Mesothelial cell of epicardium (in vitro differentiated cells): ENCODE measurements around the gene SYCP2L. TPM values are rescaled to one million over a fixed set of nuclear protein-coding genes. Genes with fewer than 3 reads are reported as not detected.

Source experiments
- DNase-seq, 2 experiments: peaks; one replicate each; pipeline ENCODE4 v3.0.0; 2021; ENCODE audit warnings: low spot score in 2 of 2; ENCODE audit not compliant: unreplicated experiment in 2 of 2
- H3K27ac Mint-ChIP-seq: 2 replicates; pipeline ENCODE4 v1.8.0; 2021; ENCODE audit warnings: mixed read lengths
- H3K27me3 Mint-ChIP-seq: 2 replicates; pipeline ENCODE4 v1.8.0; 2021; ENCODE audit warnings: low read depth, mixed read lengths
- H3K36me3 Mint-ChIP-seq: 2 replicates; pipeline ENCODE4 v1.8.0; 2021; ENCODE audit warnings: mixed read lengths
- H3K4me1 Mint-ChIP-seq: 2 replicates; pipeline ENCODE4 v1.8.0; 2021; ENCODE audit warnings: mixed read lengths
- H3K4me3 Mint-ChIP-seq: 2 replicates; pipeline ENCODE4 v1.8.0; 2021; ENCODE audit warnings: mild to moderate bottlenecking, moderate library complexity, mixed read lengths
- H3K9me3 Mint-ChIP-seq: 2 replicates; pipeline ENCODE4 v1.8.0; 2021; ENCODE audit warnings: mixed read lengths
- total RNA-seq: library from RNA; stranded (reverse); gene quantifications from 3 replicates; pipeline ENCODE4 v1.2.1, GENCODE V29; 2021
- TF ChIP-seq, protein P1 (sequence below): fragments of 200-600 bp; sonication (generic); IDR thresholded peaks from one replicate; pipeline ENCODE4 v1.5.0; 2021; ENCODE audit warnings: antibody characterized with exemption; ENCODE audit not compliant: unreplicated experiment

Gene SYCP2L
- total RNA-seq, 1 donor from 2014 or later: 20.1 TPM

DNA sequence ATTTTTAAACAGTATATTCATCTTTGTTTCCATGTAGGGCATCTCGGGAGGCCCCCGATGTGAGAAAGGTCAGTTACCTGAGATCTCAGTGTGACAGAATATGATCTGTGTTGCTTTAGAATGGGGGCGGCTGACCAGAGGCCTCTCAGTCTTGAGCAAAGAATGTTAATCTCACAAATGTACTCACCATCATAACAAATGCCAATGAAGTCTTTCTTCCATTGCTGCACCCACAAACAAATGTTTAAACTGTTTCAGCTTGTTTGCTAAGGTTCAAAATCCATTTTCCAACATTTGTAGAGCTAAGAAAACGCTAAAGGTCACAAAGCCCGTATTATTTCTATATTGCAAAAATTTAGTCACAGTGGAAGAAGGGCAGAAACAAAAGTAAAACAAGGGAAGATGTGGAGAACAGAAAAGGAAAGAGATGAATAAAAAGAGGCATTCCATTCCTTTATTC lies 125.5 kb downstream of the SYCP2L start:
- no peak overlapping the region for H3K27ac Mint-ChIP-seq
- no peaks in the 10 kb centered on the region for H3K9me3 Mint-ChIP-seq
- no peak overlapping the region for H3K4me3 Mint-ChIP-seq
- peaks cover 31% of the 10 kb centered on the region for H3K4me1 Mint-ChIP-seq
- no peaks in the 10 kb centered on the region for H3K27me3 Mint-ChIP-seq
- no peak for DNase-seq
- H3K36me3 Mint-ChIP-seq: no peaks in the 10 kb centered on the region
- TF ChIP-seq, protein P1, sequence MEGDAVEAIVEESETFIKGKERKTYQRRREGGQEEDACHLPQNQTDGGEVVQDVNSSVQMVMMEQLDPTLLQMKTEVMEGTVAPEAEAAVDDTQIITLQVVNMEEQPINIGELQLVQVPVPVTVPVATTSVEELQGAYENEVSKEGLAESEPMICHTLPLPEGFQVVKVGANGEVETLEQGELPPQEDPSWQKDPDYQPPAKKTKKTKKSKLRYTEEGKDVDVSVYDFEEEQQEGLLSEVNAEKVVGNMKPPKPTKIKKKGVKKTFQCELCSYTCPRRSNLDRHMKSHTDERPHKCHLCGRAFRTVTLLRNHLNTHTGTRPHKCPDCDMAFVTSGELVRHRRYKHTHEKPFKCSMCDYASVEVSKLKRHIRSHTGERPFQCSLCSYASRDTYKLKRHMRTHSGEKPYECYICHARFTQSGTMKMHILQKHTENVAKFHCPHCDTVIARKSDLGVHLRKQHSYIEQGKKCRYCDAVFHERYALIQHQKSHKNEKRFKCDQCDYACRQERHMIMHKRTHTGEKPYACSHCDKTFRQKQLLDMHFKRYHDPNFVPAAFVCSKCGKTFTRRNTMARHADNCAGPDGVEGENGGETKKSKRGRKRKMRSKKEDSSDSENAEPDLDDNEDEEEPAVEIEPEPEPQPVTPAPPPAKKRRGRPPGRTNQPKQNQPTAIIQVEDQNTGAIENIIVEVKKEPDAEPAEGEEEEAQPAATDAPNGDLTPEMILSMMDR: no peak

DNA sequence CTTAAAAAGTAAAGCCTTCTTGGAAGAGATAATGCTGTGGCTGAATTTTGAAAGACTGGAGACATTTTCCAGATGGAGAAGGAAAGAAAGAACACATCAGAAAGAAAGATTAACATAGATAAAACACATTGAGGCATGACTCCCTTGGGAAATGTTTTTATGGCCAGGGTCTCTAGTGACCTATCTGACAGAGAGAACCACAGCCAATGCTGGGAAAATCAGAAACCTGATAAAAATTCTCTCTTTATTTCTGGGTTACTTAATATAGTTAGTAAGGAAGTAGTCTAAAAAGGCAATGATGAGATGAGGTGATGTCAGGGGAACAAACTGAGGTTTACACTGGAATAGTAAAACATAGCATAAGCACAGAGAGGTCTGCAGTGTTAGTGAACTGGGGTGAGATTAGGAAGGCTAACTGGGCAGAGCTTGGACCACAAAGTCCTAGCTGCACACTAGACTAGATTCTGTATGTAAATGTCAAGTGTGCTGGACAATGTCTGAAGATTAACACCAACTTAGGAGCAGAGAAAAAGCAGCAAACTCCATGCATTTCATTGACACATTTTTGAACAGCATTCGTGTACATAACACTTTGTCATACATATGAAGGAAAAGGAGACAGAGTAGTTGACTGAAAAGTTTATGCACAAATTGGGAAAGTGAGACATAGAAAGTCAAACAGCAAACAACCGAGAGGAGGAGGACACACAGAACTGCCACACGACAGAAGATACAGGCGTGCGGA lies 126.3 kb downstream of the SYCP2L start:
- H3K36me3 Mint-ChIP-seq: no peaks in the 10 kb centered on the region
- peak overlapping the region; percentile 0 for H3K27ac Mint-ChIP-seq
- no peaks in the 10 kb centered on the region for H3K9me3 Mint-ChIP-seq
- no peaks in the 10 kb centered on the region for H3K27me3 Mint-ChIP-seq
- TF ChIP-seq, protein P1: no peak
- H3K4me1 Mint-ChIP-seq: peaks cover 25% of the 10 kb centered on the region
- no peak for DNase-seq
- H3K4me3 Mint-ChIP-seq: no peak overlapping the region

DNA sequence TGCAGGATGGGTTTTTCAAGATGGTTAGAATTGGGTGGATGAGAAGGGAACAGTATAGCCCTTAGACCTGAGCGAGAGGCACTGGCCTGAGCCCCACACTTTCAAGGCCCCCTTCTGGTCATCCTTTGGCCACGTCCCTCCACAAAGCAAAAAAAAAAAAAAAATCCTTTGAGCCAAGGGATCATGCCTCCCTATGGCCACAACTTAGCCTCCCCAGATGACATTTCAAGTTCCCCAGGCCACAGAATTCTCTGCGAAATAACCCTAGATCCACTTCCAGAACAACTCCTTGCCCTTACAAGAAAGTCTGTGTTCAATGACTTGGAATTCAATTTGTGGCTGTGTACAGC lies 126.8 kb downstream of the SYCP2L start:
- H3K27ac Mint-ChIP-seq: no peak overlapping the region
- DNase-seq: no peak
- no peaks in the 10 kb centered on the region for H3K36me3 Mint-ChIP-seq
- no peaks in the 10 kb centered on the region for H3K9me3 Mint-ChIP-seq
- H3K4me1 Mint-ChIP-seq: peaks cover 19% of the 10 kb centered on the region
- H3K4me3 Mint-ChIP-seq: no peak overlapping the region
- H3K27me3 Mint-ChIP-seq: no peaks in the 10 kb centered on the region
- TF ChIP-seq, protein P1: no peak

DNA sequence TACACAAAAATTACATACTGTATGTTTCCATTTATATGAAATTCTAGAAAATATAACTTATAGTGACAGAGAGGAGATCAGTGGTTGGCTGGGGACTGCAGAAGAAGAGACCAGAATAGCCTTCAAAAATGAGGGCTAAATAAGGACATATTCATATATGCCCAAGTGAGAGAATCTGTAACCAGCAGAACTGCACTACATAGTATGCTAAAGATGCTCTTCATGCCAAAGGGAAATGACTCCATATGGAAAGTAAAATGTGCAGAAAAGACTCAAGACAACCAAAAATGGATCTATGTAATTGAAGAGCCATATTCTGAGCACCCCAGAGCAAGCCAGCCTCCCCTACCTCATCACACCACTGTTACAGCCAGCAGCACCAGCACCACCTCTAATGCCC lies 128.2 kb downstream of the SYCP2L start:
- DNase-seq: no peak
- TF ChIP-seq, protein P1: no peak
- Mint-ChIP-seq H3K36me3 (no peaks in the 10 kb centered on the region), H3K4me3 (no peak overlapping the region), H3K27ac (no peak overlapping the region), H3K9me3 (no peaks in the 10 kb centered on the region), H3K4me1 (peaks cover 13% of the 10 kb centered on the region), H3K27me3 (no peaks in the 10 kb centered on the region)

DNA sequence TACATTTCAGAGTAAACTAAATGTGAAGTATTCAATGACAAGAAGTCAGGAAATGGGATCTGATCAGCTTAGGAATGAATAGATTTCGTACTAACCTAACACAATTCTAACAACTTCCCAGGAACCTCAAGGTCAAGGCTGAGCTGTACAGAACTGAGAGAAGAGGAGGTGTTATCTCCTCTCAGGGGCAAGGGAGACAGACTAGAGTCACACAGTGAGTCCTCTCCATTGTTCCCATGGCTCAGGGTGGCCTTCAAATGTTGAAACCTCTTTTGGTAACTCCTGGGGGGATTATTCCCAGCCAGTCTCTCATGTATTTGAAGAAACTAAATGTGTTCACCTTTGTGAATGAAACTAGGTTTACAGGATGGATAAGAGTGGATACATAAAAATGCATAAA lies 129.6 kb downstream of the SYCP2L start:
- TF ChIP-seq, protein P1: no peak
- Mint-ChIP-seq H3K27me3 (no peaks in the 10 kb centered on the region), H3K4me3 (no peak overlapping the region), H3K27ac (no peak overlapping the region), H3K36me3 (no peaks in the 10 kb centered on the region), H3K9me3 (no peaks in the 10 kb centered on the region), H3K4me1 (peaks cover 13% of the 10 kb centered on the region)
- no peak for DNase-seq
